H1 (cell line): ENCODE data around the gene AICDA. TPM values are rescaled to one million over a fixed set of nuclear protein-coding genes. Genes with fewer than 3 reads are reported as not detected.

Source experiments
- CTCF ChIA-PET: fragments of 300-600 bp; sonication (Branson Sonifier 250); formaldehyde crosslinking; loops from one replicate; lab custom pipeline; 2021; ENCODE audit not compliant: partially characterized antibody; lab: Charles Lee
- POLR2A ChIA-PET: fragments of 300-600 bp; sonication (Branson Sonifier 250); formaldehyde crosslinking; loops from one replicate; lab custom pipeline; 2021; ENCODE audit warnings: inconsistent platforms; ENCODE audit not compliant: partially characterized antibody; lab: Charles Lee
- DNase-seq, 2 experiments: peaks; one replicate each; pipeline versions ENCODE4 v3.0.0 to v3.0.0-alpha.2; 2010 to 2022; ENCODE audit warnings: low spot score in 2 of 2, low read depth in 1 of 2, mixed read lengths in 1 of 2
- FAIRE-seq: peaks from 2 replicates; lab custom pipeline; 2011; peaks lifted over from hg19 to GRCh38; lab: Jason Lieb, UNC
- H2AFZ ChIP-seq: 2 replicates; pipeline ENCODE4 v1.8.1; 2012; ENCODE audit warnings: low read length, inconsistent platforms
- H2AK5ac ChIP-seq: 2 replicates; pipeline ENCODE4 v1.6.1; 2013; ENCODE audit warnings: low read depth, low read length
- H2BK120ac ChIP-seq: replicated peaks from 2 replicates; pipeline ENCODE3; 2013; ENCODE audit warnings: low read depth, low read length, inconsistent platforms
- H2BK12ac ChIP-seq: 2 replicates; pipeline ENCODE4 v1.6.1; 2013; ENCODE audit warnings: low read depth, low read length
- H2BK15ac ChIP-seq: 2 replicates; pipeline ENCODE4 v1.6.1; 2013; ENCODE audit warnings: low read length
- H2BK20ac ChIP-seq: 2 replicates; pipeline ENCODE4 v1.6.1; 2013; ENCODE audit warnings: low read length
- H2BK5ac ChIP-seq: 2 replicates; pipeline ENCODE4 v1.6.1; 2013; ENCODE audit warnings: low read depth, low read length
- H3K14ac ChIP-seq: 2 replicates; pipeline ENCODE4 v1.6.1; 2013; ENCODE audit warnings: inconsistent platforms; ENCODE audit not compliant: insufficient read length
- H3K18ac ChIP-seq: 2 replicates; pipeline ENCODE4 v1.6.1; 2013; ENCODE audit warnings: low read length; ENCODE audit errors: extremely low read depth
- H3K23ac ChIP-seq: 2 replicates; pipeline ENCODE4 v1.6.1; 2013; ENCODE audit warnings: inconsistent platforms; ENCODE audit not compliant: insufficient read length
- H3K23me2 ChIP-seq: 2 replicates; pipeline ENCODE4 v1.6.1; 2013; ENCODE audit warnings: low read depth, low read length
- H3K27ac ChIP-seq: 2 replicates; pipeline ENCODE4 v1.6.1; 2011; ENCODE audit warnings: low read depth, low read length, inconsistent platforms
- H3K27me3 ChIP-seq, 4 experiments: replicated peaks in 1 of 4; 1 replicate in 1 of 4; 2 replicates in 3 of 4; pipeline versions ENCODE4 v1.6.1 to v1.8.1; 2011 to 2013; ENCODE audit warnings: low read length in 3 of 4, mild to moderate bottlenecking in 3 of 4, inconsistent platforms in 2 of 4, mixed read lengths in 2 of 4, moderate library complexity in 1 of 4; ENCODE audit not compliant: control insufficient read depth in 3 of 4, insufficient read depth in 3 of 4; ENCODE audit errors: extremely low read depth in 1 of 4
- H3K36me3 ChIP-seq, 4 experiments: 2 replicates each; pipeline versions ENCODE4 v1.6.1 to v1.8.1; 2011 to 2013; ENCODE audit warnings: mild to moderate bottlenecking in 4 of 4, low read length in 3 of 4, moderate library complexity in 2 of 4, control low read depth in 1 of 4, inconsistent platforms in 1 of 4; ENCODE audit not compliant: insufficient read depth in 4 of 4, control insufficient read depth in 2 of 4
- H3K4ac ChIP-seq: replicated peaks from 2 replicates; pipeline ENCODE3; 2013; ENCODE audit warnings: low read length, low read depth, mixed read lengths, inconsistent platforms; ENCODE audit not compliant: insufficient read length
- H3K4me1 ChIP-seq, 4 experiments: replicated peaks in 1 of 4; 1 replicate in 1 of 4; 2 replicates in 3 of 4; pipeline versions ENCODE4 v1.6.1 to v1.8.1; 2011 to 2013; ENCODE audit warnings: low read length in 3 of 4, inconsistent platforms in 2 of 4, mixed read lengths in 1 of 4; ENCODE audit not compliant: insufficient read depth in 4 of 4, control insufficient read depth in 3 of 4
- H3K4me2 ChIP-seq, 2 experiments: 2 replicates each; pipeline versions ENCODE4 v1.6.1 to v1.8.1; 2011 to 2013; ENCODE audit warnings: low read depth in 2 of 2, low read length in 2 of 2, control low read depth in 1 of 2, inconsistent platforms in 1 of 2, mild to moderate bottlenecking in 1 of 2; ENCODE audit not compliant: insufficient read depth in 1 of 2
- H3K4me3 ChIP-seq, 4 experiments: fragments of 200-600, 300-600 bp in 1 of 4; sonication (generic), shearing (Covaris generic), sonication (Bioruptor Twin) in 1 of 4; 2 replicates each; pipeline versions ENCODE4 v1.5.1 to v1.8.1; 2011 to 2016; ENCODE audit warnings: low read length in 4 of 4, low read depth in 3 of 4, control low read depth in 2 of 4, inconsistent platforms in 2 of 4, mild to moderate bottlenecking in 2 of 4, mixed read lengths in 1 of 4, moderate library complexity in 1 of 4; ENCODE audit not compliant: insufficient read depth in 2 of 4; ENCODE audit errors: extremely low read depth in 1 of 4
- H3K56ac ChIP-seq: replicated peaks from 2 replicates; pipeline ENCODE3; 2013; ENCODE audit warnings: low read depth, mild to moderate bottlenecking, mixed read lengths, low read length, inconsistent platforms; ENCODE audit not compliant: insufficient read length
- H3K79me1 ChIP-seq: 2 replicates; pipeline ENCODE4 v1.6.1; 2013; ENCODE audit warnings: low read depth, low read length, control low read depth
- H3K79me2 ChIP-seq, 2 experiments: 2 replicates each; pipeline versions ENCODE4 v1.6.1 to v1.8.1; 2012 to 2013; ENCODE audit warnings: low read length in 2 of 2, mild to moderate bottlenecking in 2 of 2, inconsistent platforms in 1 of 2; ENCODE audit not compliant: insufficient read depth in 2 of 2, control insufficient read depth in 1 of 2
- H3K9ac ChIP-seq, 4 experiments: replicated peaks in 1 of 4; 1 replicate in 1 of 4; 2 replicates in 3 of 4; pipeline versions ENCODE4 v1.6.1 to v1.8.1; 2011 to 2013; ENCODE audit warnings: low read depth in 3 of 4, low read length in 3 of 4, control low read depth in 2 of 4, mild to moderate bottlenecking in 2 of 4, moderate library complexity in 2 of 4, inconsistent platforms in 1 of 4; ENCODE audit errors: extremely low read depth in 1 of 4
- H3K9me3 ChIP-seq, 2 experiments: 2 replicates each; pipeline versions ENCODE4 v1.6.1 to v1.8.1; 2012 to 2013; ENCODE audit warnings: mild to moderate bottlenecking in 2 of 2, moderate library complexity in 2 of 2, control low read depth in 1 of 2, inconsistent platforms in 1 of 2, low read depth in 1 of 2, low read length in 1 of 2, mixed read lengths in 1 of 2; ENCODE audit not compliant: insufficient read depth in 2 of 2
- H4K20me1 ChIP-seq, 2 experiments: replicated peaks in 1 of 2; 2 replicates each; pipeline versions ENCODE3 to v1.8.1; 2011 to 2013; ENCODE audit warnings: inconsistent platforms in 2 of 2, low read length in 2 of 2, mild to moderate bottlenecking in 1 of 2; ENCODE audit not compliant: insufficient read depth in 2 of 2, control insufficient read depth in 1 of 2
- H4K5ac ChIP-seq: 2 replicates; pipeline ENCODE4 v1.6.1; 2013; ENCODE audit warnings: low read length, low read depth, mixed read lengths, inconsistent platforms; ENCODE audit not compliant: insufficient read length
- H4K8ac ChIP-seq: 2 replicates; pipeline ENCODE4 v1.8.0; 2013; ENCODE audit warnings: mild to moderate bottlenecking, moderate library complexity, low read length, inconsistent platforms; ENCODE audit not compliant: insufficient read depth; ENCODE audit errors: extremely low read depth
- H4K91ac ChIP-seq: replicated peaks from 2 replicates; pipeline ENCODE3; 2013; ENCODE audit warnings: low read length, mixed read lengths, inconsistent platforms; ENCODE audit not compliant: insufficient read length
- CBX8 ChIP-seq: fragments of 300-800, 300-1000 bp; sonication (generic); IDR thresholded peaks from 2 replicates; pipeline ENCODE4 v1.7.1; 2016; ENCODE audit warnings: low read depth, low read length, borderline replicate concordance
- KDM1A ChIP-seq: fragments of 200-600, 300-600 bp; sonication (generic); IDR thresholded peaks from 2 replicates; pipeline ENCODE4 v1.7.1; 2016; ENCODE audit warnings: mild to moderate bottlenecking, low read length, borderline replicate concordance
- WGBS, 2 experiments: shearing (Covaris generic) in 1 of 2; methylation state at CpG; one replicate each; pipeline versions ENCODE4 v1.1.6 to v1.1.7; 2013 to 2015; ENCODE audit warnings: low lambda C conversion rate in 2 of 2, mixed read lengths in 2 of 2, inconsistent platforms in 1 of 2, low coverage in 1 of 2, missing lambda C conversion rate in 1 of 2; ENCODE audit not compliant: insufficient replicate concordance in 2 of 2, insufficient coverage in 1 of 2, insufficient read length in 1 of 2; ENCODE audit errors: extremely low coverage in 1 of 2, missing lambda C conversion rate in 1 of 2; 5-methylcytosine and 5-hydroxymethylcytosine counted together
- long read RNA-seq, 2 experiments: library from RNA in 1 of 2; library from capped mRNA in 1 of 2; stranded (forward); transcript quantifications; one replicate each; pipeline ENCODE4 v2.0.0, GENCODE V29; 2021; ENCODE audit warnings: inconsistent platforms in 1 of 2
- polyA minus RNA-seq, 3 experiments: library from RNA; depleted of rRNA, polyadenylated mRNA; stranded (reverse); fragments of >200 nt; gene quantifications; 1 replicate in 2 of 3; 2 replicates in 1 of 3; pipeline ENCODE4 v1.2.3, GENCODE V29; 2011
- polyA plus RNA-seq, 7 experiments: library from polyadenylated mRNA; depleted of rRNA in 3 of 7; stranded (reverse) in 5 of 7; unstranded in 2 of 7; fragments of >200 nt in 5 of 7; fragments of 200-250 nt in 2 of 7; gene quantifications; 1 replicate in 5 of 7; 2 replicates in 1 of 7; 4 replicates in 1 of 7; pipeline versions ENCODE4 v1.2.1 to v1.2.3, GENCODE V29; 2011 to 2013; ENCODE audit warnings: missing spikeins in 2 of 7, mixed read lengths in 2 of 7
- total RNA-seq: library from RNA; stranded (reverse); fragmentation: NEBNext Ultra II Directional; extraction: Animal tissue kit (Norgen Biotek cat#: 25700); gene quantifications from 2 replicates; pipeline ENCODE4 v1.2.1, GENCODE V29; 2021

AICDA gene
- total RNA-seq (not detected in 2 replicates), polyA plus RNA-seq (2011; rRNA removed) (not detected in 2 replicates), polyA minus RNA-seq (2011; rRNA and poly(A)+ RNA removed) (not detected in 2 replicates)
- not detected for polyA plus RNA-seq (2011; cell fraction: cytosol; rRNA removed)
- polyA plus RNA-seq (2011; cell fraction: nucleus; rRNA removed), result not detected
- 0.10 TPM in 1 of 4 replicates, not detected in the others for polyA plus RNA-seq (2012, experiment 1 of 2)
- polyA plus RNA-seq (2012, experiment 2 of 2), result not detected
- polyA plus RNA-seq (2013, experiment 1 of 2), result 0.08 TPM
- polyA plus RNA-seq (2013, experiment 2 of 2), result 0.07 TPM
- polyA minus RNA-seq (2011; cell fraction: cytosol; rRNA and poly(A)+ RNA removed), result not detected
- polyA minus RNA-seq (2011; cell fraction: nucleus; rRNA and poly(A)+ RNA removed), result not detected
- long read RNA-seq, experiment 1, result 0 reads
- long read RNA-seq, experiment 2, result 0 reads

GRCh38 chr12:8612629-8613028 lies at the start of gene AICDA:
TSS of gene AICDA (minus strand) at chr12:8612859. CDS start at chr12:8612767, 92 bp downstream.
- no peak within 1 kb of the TSS for H2BK15ac ChIP-seq
- no peak within 1 kb of the TSS for H2AK5ac ChIP-seq
- H2BK5ac ChIP-seq, result no peak within 1 kb of the TSS
- no peak within 1 kb of the TSS for H2BK120ac ChIP-seq
- no peak within 1 kb of the TSS for H3K4me3 ChIP-seq
- no peak within 1 kb of the TSS for H4K8ac ChIP-seq
- ChIA-PET CTCF (interaction anchor here (0.9 to 4.6 kb wide), 9 partner anchors 10 to 248 kb away, joined by 3 to 21 read pairs (median 7); no protein-coding TSS in a partner anchor), POLR2A (interaction anchor here (0.6 kb wide), 1 partner anchor 58 kb away, joined by 3 read pairs; no protein-coding TSS in a partner anchor)
- H3K14ac ChIP-seq, result no peak within 1 kb of the TSS
- H4K5ac ChIP-seq, result no peak within 1 kb of the TSS
- H3K56ac ChIP-seq, result no peak within 1 kb of the TSS
- no peak within 1 kb of the TSS for H3K27ac ChIP-seq
- no peaks in the 10 kb centered on the region for H3K27me3 ChIP-seq
- no peaks in the 10 kb centered on the region for H3K36me3 ChIP-seq
- peaks cover 0 to 6% (median 0%) of the 10 kb centered on the region in 4 experiments; a peak in 2 of 7 replicates for H3K4me1 ChIP-seq
- no peaks in the 10 kb centered on the region for H4K20me1 ChIP-seq
- H3K4ac ChIP-seq, result no peak within 1 kb of the TSS
- no peaks in the 10 kb centered on the region for H3K79me2 ChIP-seq
- WGBS, 2 experiments, result 88% methylated on average over 2 of the region's 2 CpGs; no CpG with 5 or more reads in 1 of the 2 experiments
- H2BK20ac ChIP-seq, result no peak within 1 kb of the TSS
- FAIRE-seq (no peak), DNase-seq (no peak)
- no peak within 1 kb of the TSS for H2AFZ ChIP-seq
- no peak within 1 kb of the TSS for H4K91ac ChIP-seq
- H3K23ac ChIP-seq, result no peak within 1 kb of the TSS
- no peak within 1 kb of the TSS for H3K18ac ChIP-seq
- H3K9me3 ChIP-seq, result no peaks in the 10 kb centered on the region
- no peaks in the 10 kb centered on the region; the same call in 1 of the 2 replicates for H3K23me2 ChIP-seq
- H3K4me2 ChIP-seq, result no peak within 1 kb of the TSS
- no peak within 1 kb of the TSS for H2BK12ac ChIP-seq
- H3K9ac ChIP-seq, result no peak within 1 kb of the TSS
- no peaks in the 10 kb centered on the region for H3K79me1 ChIP-seq
- TF ChIP-seq KDM1A (no peak), CBX8 (no peak)
